RWPE1 (cell line): Measurements from ENCODE around the gene GPR137.

Experiments used
- CTCF ChIA-PET: fragments of 350-600 bp; sonication (Branson Sonifier 250); formaldehyde crosslinking; extraction: SDS; loops from one replicate; lab custom pipeline; 2021; lab: Yijun Ruan, JAX
- POLR2A ChIA-PET: fragments of 400-600 bp; formaldehyde crosslinking; extraction: SDS; loops from one replicate; lab custom pipeline; 2020; ENCODE audit warnings: antibody characterized with exemption; ENCODE audit not compliant: low non-redundant PET; lab: Yijun Ruan, JAX
- DNase-seq: peaks from one replicate; pipeline ENCODE4 v3.0.0; 2012; ENCODE audit warnings: low spot score
- H3K27ac ChIP-seq: fragments of 450-650 bp; 2 replicates; pipeline ENCODE4 v1.5.1; 2017
- TF ChIP-seq, protein P1 (sequence below): fragments of 450-650 bp; conservative IDR thresholded peaks from 2 replicates; pipeline ENCODE4 v1.5.1; 2017; ENCODE audit warnings: low read depth, mild to moderate bottlenecking

GPR137 gene

GRCh38 chr11:64317325-64317960, 31.8 kb downstream of the GPR137 start, which contains the start of gene TRMT112:
TRMT112 (minus strand) TSS chr11:64317559; CDS start chr11:64317526, 33 bp downstream.
- ChIA-PET CTCF (interaction anchor here (0.6 to 3.2 kb wide), 12 partner anchors 15 to 371 kb away, joined by 3 to 22 read pairs (median 4); partner anchors contain the start of gene CATSPERZ), POLR2A (interaction anchor here (0.5 to 2.8 kb wide), 10 partner anchors 8 to 76 kb away, joined by 3 to 19 read pairs (median 8); partner anchors contain the start of genes ESRRA, FKBP2 and RPS6KA4)
- peak within 1 kb of the TSS; percentile 100 for H3K27ac ChIP-seq
- TF ChIP-seq, protein P1, sequence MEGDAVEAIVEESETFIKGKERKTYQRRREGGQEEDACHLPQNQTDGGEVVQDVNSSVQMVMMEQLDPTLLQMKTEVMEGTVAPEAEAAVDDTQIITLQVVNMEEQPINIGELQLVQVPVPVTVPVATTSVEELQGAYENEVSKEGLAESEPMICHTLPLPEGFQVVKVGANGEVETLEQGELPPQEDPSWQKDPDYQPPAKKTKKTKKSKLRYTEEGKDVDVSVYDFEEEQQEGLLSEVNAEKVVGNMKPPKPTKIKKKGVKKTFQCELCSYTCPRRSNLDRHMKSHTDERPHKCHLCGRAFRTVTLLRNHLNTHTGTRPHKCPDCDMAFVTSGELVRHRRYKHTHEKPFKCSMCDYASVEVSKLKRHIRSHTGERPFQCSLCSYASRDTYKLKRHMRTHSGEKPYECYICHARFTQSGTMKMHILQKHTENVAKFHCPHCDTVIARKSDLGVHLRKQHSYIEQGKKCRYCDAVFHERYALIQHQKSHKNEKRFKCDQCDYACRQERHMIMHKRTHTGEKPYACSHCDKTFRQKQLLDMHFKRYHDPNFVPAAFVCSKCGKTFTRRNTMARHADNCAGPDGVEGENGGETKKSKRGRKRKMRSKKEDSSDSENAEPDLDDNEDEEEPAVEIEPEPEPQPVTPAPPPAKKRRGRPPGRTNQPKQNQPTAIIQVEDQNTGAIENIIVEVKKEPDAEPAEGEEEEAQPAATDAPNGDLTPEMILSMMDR = no peak
- peak; percentile 82 for DNase-seq

GRCh38 chr11:64317961-64318765, 32.5 kb downstream of the GPR137 start, which contains the start of gene PRDX5:
PRDX5 (plus strand) TSS chr11:64318121; CDS start chr11:64318216, 95 bp downstream.
- TF ChIP-seq, protein P1 = peak; percentile 58
- H3K27ac ChIP-seq = peak within 1 kb of the TSS; percentile 100
- CTCF ChIA-PET = interaction anchor here (0.6 to 3.2 kb wide), 13 partner anchors 14 to 371 kb away, joined by 3 to 22 read pairs (median 4); partner anchors contain the start of gene CATSPERZ
- POLR2A ChIA-PET = interaction anchor here (0.6 to 2.8 kb wide), 10 partner anchors 13 to 77 kb away, joined by 3 to 19 read pairs (median 8); partner anchors contain the start of genes ESRRA, FKBP2 and RPS6KA4
- peak; percentile 90 for DNase-seq

GRCh38 chr11:64318766-64319761, 33.4 kb downstream of the GPR137 start:
- no peak for DNase-seq
- H3K27ac ChIP-seq = peak overlapping the region; percentile 100
- TF ChIP-seq, protein P1 = no peak
- CTCF ChIA-PET = interaction anchor here (0.7 to 3.2 kb wide), 3 partner anchors 13 to 38 kb away, joined by 3 to 22 read pairs (median 5); no protein-coding TSS in a partner anchor
- POLR2A ChIA-PET = interaction anchor here (0.6 to 2.2 kb wide), 2 partner anchors 13 to 73 kb away, joined by 4 to 17 read pairs; no protein-coding TSS in a partner anchor

DNA sequence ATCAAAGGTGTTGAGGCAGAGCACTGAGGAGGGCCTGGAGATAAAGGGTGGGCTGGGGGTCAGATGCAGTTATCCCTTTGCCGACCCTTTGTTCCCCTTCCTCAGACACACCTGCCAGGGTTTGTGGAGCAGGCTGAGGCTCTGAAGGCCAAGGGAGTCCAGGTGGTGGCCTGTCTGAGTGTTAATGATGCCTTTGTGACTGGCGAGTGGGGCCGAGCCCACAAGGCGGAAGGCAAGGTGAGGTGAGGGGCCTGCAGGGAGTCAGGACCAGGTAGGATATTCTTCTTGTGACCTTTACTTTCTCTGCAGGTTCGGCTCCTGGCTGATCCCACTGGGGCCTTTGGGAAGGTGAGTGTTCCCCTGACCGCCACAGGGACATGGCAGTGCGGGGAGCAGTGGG, 34.9 kb downstream of the GPR137 start:
- peak overlapping the region; percentile 100 for H3K27ac ChIP-seq
- TF ChIP-seq, protein P1 = no peak
- CTCF ChIA-PET = interaction anchor here (0.7 to 1.0 kb wide), 2 partner anchors 34 to 47 kb away, joined by 3 to 5 read pairs; no protein-coding TSS in a partner anchor
- POLR2A ChIA-PET = no interaction called here
- no peak for DNase-seq

GRCh38 chr11:64321026-64321425, 35.4 kb downstream of the GPR137 start:
- no peak for DNase-seq
- TF ChIP-seq, protein P1 = no peak
- ChIA-PET POLR2A (no interaction called here), CTCF (no interaction called here)
- H3K27ac ChIP-seq = peak overlapping the region; percentile 100
